Measurements from ENCODE around the gene SMCHD1.
"Not testable (repeated sequence)": the region's sequence is repeated elsewhere in the genome, so short reads cannot be mapped to it uniquely, and the experiment has no call there.

GRCh38 chr18:2662288-2662687 lies 6.8 kb downstream of the SMCHD1 start:
- TF ChIP-seq CTCF (IDR thresholded peaks at IDR 0.05; ENCODE audit: borderline replicate concordance, extremely low read depth, low read length, poor library complexity, severe bottlenecking); EZH2 (IDR thresholded peaks at IDR 0.05; ENCODE audit: borderline replicate concordance, low read depth, low read length, severe bottlenecking): not testable (repeated sequence)

Data from DND-41 (cell line).